GM11168 (cell line): ENCODE results near the gene TTC32.
"Not testable (repeated sequence)": the region's sequence is repeated elsewhere in the genome, so short reads cannot be mapped to it uniquely, and the experiment has no call there.

Experiments used
- in situ Hi-C: fragments of 300-500 bp; cut with MboI; formaldehyde crosslinking; loops from one replicate; pipeline ENCODE4 v1.12.0; 2022; ENCODE audit warnings: low sequenced_read_pairs; ENCODE audit not compliant: unreplicated experiment

TTC32 gene

GRCh38 chr2:19901442-19902215, at the start of gene TTC32:
Gene TTC32, minus strand, starts transcription at chr2:19901983. Its CDS starts 129 bp downstream, at chr2:19901854.
- in situ Hi-C loops: no loop called here

- in situ Hi-C loops: no loop called here
Observed at GRCh38 chr2:19949071-19949470, 47.3 kb upstream of the TTC32 start.

- in situ Hi-C loops: no loop called here
Observed at GRCh38 chr2:19947184-19947940, 45.6 kb upstream of the TTC32 start.

GRCh38 chr2:19944205-19944845, 42.5 kb upstream of the TTC32 start:
- in situ Hi-C loops: no loop called here

GRCh38 chr2:19943189-19943588, 41.4 kb upstream of the TTC32 start:
- in situ Hi-C loops: no loop called here

- in situ Hi-C loops: no loop called here
Observed at GRCh38 chr2:19942199-19942598, 40.4 kb upstream of the TTC32 start.

GRCh38 chr2:19937004-19937403, 35.2 kb upstream of the TTC32 start:
- in situ Hi-C loops: no loop called here

- in situ Hi-C loops: no loop called here
Observed at GRCh38 chr2:19936203-19936602, 34.4 kb upstream of the TTC32 start.

GRCh38 chr2:19933351-19933981, 31.7 kb upstream of the TTC32 start:
- in situ Hi-C loops: no loop called here

- in situ Hi-C loops: no loop called here
Observed at GRCh38 chr2:19932928-19933327, 31.1 kb upstream of the TTC32 start.

GRCh38 chr2:19929226-19929625, 27.4 kb upstream of the TTC32 start:
- in situ Hi-C loops: no loop called here

GRCh38 chr2:19927816-19928215, 26.0 kb upstream of the TTC32 start:
- in situ Hi-C loops: not testable (repeated sequence)

- in situ Hi-C loops: not testable (repeated sequence)
Observed at GRCh38 chr2:19924526-19924925, 22.7 kb upstream of the TTC32 start.

GRCh38 chr2:19922188-19922587, 20.4 kb upstream of the TTC32 start:
- in situ Hi-C loops: not testable (repeated sequence)

- in situ Hi-C loops: no loop called here
Observed at GRCh38 chr2:19916385-19916950, 14.7 kb upstream of the TTC32 start.

GRCh38 chr2:19914266-19914975, 12.6 kb upstream of the TTC32 start:
- in situ Hi-C loops: no loop called here

- in situ Hi-C loops: no loop called here
Observed at GRCh38 chr2:19911808-19912509, 10.2 kb upstream of the TTC32 start.

GRCh38 chr2:19902216-19902740, 495 bp upstream of the TTC32 start:
- in situ Hi-C loops: no loop called here

- in situ Hi-C loops: no loop called here
Observed at GRCh38 chr2:19900931-19901441, 797 bp downstream of the TTC32 start.
